OCI-LY3 (cell line): ENCODE measurements around the gene KDM7A.

Source experiments
- CTCF ChIP-seq: fragments of 200-600, 300-600 bp; sonication (generic); IDR thresholded peaks from 2 replicates; pipeline ENCODE4 v1.5.1; 2014; ENCODE audit warnings: antibody characterized with exemption, low read length, low read depth
- EZH2phosphoT487 ChIP-seq: fragments of 200-600 bp; shearing (Covaris generic); IDR thresholded peaks from 2 replicates; pipeline ENCODE4 v1.6.1; 2018; ENCODE audit warnings: antibody characterized with exemption, mixed run types, low read depth

GRCh38 chr7:140145709-140146108, 31.1 kb downstream of the KDM7A start:
- TF ChIP-seq CTCF (no peak), EZH2phosphoT487 (no peak)
